ENCODE results near the gene AXIN1.

DNA sequence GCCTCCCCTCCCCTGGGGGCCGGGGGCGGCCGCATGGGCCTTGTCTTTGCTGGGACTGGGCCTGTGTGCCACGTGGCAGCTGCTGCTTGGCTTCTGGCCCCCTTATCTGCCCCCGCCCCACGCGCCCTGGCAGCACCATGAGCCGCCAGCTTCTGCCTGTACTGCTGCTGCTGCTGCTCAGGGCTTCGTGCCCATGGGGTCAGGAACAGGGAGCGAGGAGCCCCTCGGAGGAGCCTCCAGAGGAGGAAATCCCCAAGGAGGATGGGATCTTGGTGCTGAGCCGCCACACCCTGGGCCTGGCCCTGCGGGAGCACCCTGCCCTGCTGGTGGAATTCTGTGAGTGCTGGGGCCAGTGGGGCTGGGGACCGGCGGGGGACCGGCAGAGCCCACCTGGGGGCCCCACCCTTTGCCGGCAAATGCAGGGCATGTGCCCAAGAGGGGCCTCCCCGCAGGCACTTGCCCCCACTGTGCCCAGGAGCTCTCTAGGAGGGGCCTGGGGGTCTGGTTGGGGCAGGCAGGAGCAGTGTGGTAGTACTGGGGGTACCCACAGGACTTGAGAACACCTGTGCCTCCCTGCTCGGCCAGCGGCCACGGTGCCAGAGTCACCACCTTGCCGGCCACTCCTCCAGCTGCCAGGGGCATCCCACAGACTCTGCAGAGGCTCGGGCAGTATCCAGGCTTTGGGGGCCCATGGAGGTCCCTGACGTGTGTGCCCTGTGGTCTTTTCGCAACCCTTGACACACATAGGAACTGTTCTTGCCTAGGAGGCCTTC lies 69.3 kb downstream of the AXIN1 start, which contains the start of gene PDIA2:
- TF ChIP-seq RAD21 (IDR thresholded peaks at IDR 0.05; ENCODE audit: low read depth) (no peak), EP300 (IDR thresholded peaks at IDR 0.05; ENCODE audit: borderline replicate concordance) (no peak), EGR1 (IDR thresholded peaks at IDR 0.05) (no peak), CREB1 (IDR thresholded peaks at IDR 0.05; ENCODE audit: low read depth) (no peak), YY1 (IDR thresholded peaks at IDR 0.05; ENCODE audit: low read depth) (no peak), TAF1 (IDR thresholded peaks at IDR 0.05; ENCODE audit: low read depth) (no peak), FOXM1 (IDR thresholded peaks at IDR 0.05; ENCODE audit: borderline replicate concordance, low read depth) (no peak)
- TF ChIP-seq, protein P1, sequence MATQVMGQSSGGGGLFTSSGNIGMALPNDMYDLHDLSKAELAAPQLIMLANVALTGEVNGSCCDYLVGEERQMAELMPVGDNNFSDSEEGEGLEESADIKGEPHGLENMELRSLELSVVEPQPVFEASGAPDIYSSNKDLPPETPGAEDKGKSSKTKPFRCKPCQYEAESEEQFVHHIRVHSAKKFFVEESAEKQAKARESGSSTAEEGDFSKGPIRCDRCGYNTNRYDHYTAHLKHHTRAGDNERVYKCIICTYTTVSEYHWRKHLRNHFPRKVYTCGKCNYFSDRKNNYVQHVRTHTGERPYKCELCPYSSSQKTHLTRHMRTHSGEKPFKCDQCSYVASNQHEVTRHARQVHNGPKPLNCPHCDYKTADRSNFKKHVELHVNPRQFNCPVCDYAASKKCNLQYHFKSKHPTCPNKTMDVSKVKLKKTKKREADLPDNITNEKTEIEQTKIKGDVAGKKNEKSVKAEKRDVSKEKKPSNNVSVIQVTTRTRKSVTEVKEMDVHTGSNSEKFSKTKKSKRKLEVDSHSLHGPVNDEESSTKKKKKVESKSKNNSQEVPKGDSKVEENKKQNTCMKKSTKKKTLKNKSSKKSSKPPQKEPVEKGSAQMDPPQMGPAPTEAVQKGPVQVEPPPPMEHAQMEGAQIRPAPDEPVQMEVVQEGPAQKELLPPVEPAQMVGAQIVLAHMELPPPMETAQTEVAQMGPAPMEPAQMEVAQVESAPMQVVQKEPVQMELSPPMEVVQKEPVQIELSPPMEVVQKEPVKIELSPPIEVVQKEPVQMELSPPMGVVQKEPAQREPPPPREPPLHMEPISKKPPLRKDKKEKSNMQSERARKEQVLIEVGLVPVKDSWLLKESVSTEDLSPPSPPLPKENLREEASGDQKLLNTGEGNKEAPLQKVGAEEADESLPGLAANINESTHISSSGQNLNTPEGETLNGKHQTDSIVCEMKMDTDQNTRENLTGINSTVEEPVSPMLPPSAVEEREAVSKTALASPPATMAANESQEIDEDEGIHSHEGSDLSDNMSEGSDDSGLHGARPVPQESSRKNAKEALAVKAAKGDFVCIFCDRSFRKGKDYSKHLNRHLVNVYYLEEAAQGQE (IDR thresholded peaks at IDR 0.05; ENCODE audit: low read depth): no peak
- TF ChIP-seq, protein P2, sequence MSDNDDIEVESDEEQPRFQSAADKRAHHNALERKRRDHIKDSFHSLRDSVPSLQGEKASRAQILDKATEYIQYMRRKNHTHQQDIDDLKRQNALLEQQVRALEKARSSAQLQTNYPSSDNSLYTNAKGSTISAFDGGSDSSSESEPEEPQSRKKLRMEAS (IDR thresholded peaks at IDR 0.05): no peak

All from Ishikawa (cell line).